DMS 273 (cell line): Measurements from ENCODE around the gene ATOH7.

Source experiments
- DNase-seq: peaks from one replicate; lab custom pipeline; 2025; ENCODE audit not compliant: unreplicated experiment; lab: John Stamatoyannopoulos, UW

The ATOH7 gene

GRCh38 chr10:68184546-68184945 is 47.4 kb downstream of the ATOH7 start:
- DNase-seq, result no peak
